HepG2 (cell line): Measurements from ENCODE around the gene NNAT. TPM values are rescaled to one million over a fixed set of nuclear protein-coding genes. Genes with fewer than 3 reads are reported as not detected.

ENCODE experiments used
- KAT2B ChIP-seq: fragments of 150-350 bp; IDR thresholded peaks from 2 replicates; pipeline ENCODE4 v1.6.1; 2014; ENCODE audit warnings: low read depth, low read length, borderline replicate concordance
- MED8 ChIP-seq: sonication (generic); formaldehyde crosslinking; IDR thresholded peaks from 2 replicates; pipeline ENCODE4 v1.8.1; 2023; ENCODE audit warnings: mild to moderate bottlenecking, missing genetic modification reagents; ENCODE audit not compliant: insufficient replicate concordance
- SP5 ChIP-seq: IDR thresholded peaks from 2 replicates; pipeline ENCODE4 v1.6.1; 2016; ENCODE audit warnings: low read depth, borderline replicate concordance
- THAP7 ChIP-seq: sonication (generic); formaldehyde crosslinking; IDR thresholded peaks from 2 replicates; pipeline ENCODE4 v1.8.1; 2023; ENCODE audit warnings: mild to moderate bottlenecking, missing genetic modification reagents
- ZMAT3 ChIP-seq: sonication (generic); formaldehyde crosslinking; conservative IDR thresholded peaks from 2 replicates; pipeline ENCODE4 v1.7.0; 2021; ENCODE audit warnings: missing genetic modification reagents
- ZMYM4 ChIP-seq: sonication (generic); formaldehyde crosslinking; IDR thresholded peaks from 2 replicates; pipeline ENCODE4 v1.8.1; 2023; ENCODE audit warnings: mild to moderate bottlenecking, missing genetic modification reagents
- ZNF30 ChIP-seq: sonication (generic); formaldehyde crosslinking; IDR thresholded peaks from 2 replicates; pipeline ENCODE4 v1.5.0; 2020; ENCODE audit warnings: mild to moderate bottlenecking, missing genetic modification reagents
- ZNF567 ChIP-seq: sonication (generic); formaldehyde crosslinking; IDR thresholded peaks from 2 replicates; pipeline ENCODE4 v1.8.1; 2023; ENCODE audit warnings: mild to moderate bottlenecking, missing genetic modification reagents, borderline replicate concordance
- ZSCAN29 ChIP-seq: sonication (generic); formaldehyde crosslinking; conservative IDR thresholded peaks from 2 replicates; pipeline ENCODE4 v1.4.0; 2020; ENCODE audit warnings: mild to moderate bottlenecking, missing genetic modification reagents
- polyA plus RNA-seq, 8 experiments: library from polyadenylated mRNA; depleted of rRNA in 3 of 8; stranded (reverse) in 7 of 8; unstranded in 1 of 8; fragments of >200 nt; fragmentation: Illumina TruSeq in 4 of 8; extraction: Trizol in 4 of 8; gene quantifications; 2 replicates each; pipeline versions ENCODE4 v1.2.1 to v1.2.3, GENCODE V29; 2011 to 2016; ENCODE audit warnings: low read depth in 4 of 8, missing spikeins in 1 of 8, mixed read lengths in 1 of 8; ENCODE audit not compliant: insufficient read depth in 1 of 8
- total RNA-seq, 5 experiments: library from RNA; depleted of rRNA; stranded (reverse); fragments of >200 nt; fragmentation: Illumina TruSeq; extraction: Trizol; gene quantifications; 2 replicates each; pipeline ENCODE4 v1.2.3, GENCODE V29; 2016; ENCODE audit warnings: low read depth in 1 of 5
- TF ChIP-seq, protein P1 (sequence below): sonication (generic); formaldehyde crosslinking; IDR thresholded peaks from 2 replicates; pipeline ENCODE4 v1.8.0; 2022; ENCODE audit warnings: mild to moderate bottlenecking, missing genetic modification reagents, moderate library complexity

The NNAT gene
- total and polyA plus RNA-seq, 2 of the 13 experiments (the other 11 are each of a cell fraction or from before 2014, with no cell fraction given) = not detected

DNA sequence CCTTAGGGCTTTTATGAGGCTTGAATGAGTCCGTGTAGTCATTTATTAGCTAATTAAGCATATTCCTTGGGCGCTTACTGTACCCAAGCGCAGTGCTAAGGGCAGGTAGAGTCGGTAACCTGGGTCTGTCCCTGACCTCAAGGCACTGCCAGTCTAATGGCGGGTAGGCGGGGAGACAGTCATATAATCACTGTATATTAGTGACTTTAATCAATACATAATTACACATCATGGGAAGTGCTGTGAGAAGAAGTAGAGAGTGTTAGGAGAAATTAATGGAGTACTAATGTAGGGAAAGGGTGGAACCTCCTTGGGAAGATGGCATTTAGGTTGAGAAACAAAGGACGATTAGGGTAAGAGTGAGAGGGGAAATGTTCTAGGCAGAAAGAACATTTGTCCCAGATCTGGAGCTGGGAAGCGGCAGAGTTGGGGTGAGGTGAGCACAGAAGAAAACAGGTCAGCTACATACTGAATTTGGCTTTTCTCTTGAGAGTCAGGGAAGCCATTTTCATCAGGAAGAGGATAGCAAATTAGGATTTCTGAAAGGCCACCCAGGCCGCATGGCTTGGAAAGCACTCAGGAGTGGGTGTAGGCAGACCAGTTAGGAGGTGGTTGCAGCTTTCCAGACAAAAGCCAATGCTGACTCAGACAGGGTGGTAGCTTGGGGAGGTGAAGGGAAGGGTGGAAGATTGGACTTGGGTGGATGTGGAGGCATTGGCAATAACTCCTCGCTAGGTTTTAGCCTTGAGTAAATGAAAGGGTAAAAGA is 7.6 kb downstream of the NNAT start (continued):
- TF ChIP-seq ZNF567 = no peak; the same call in 1 of the 2 replicates
- TF ChIP-seq ZMAT3 (CRISPR knock-in tag) = peak; percentile 9; the same call in 1 of the 2 replicates
- TF ChIP-seq ZNF30 (CRISPR knock-in tag) = peak; percentile 39; the same call in 1 of the 2 replicates
- TF ChIP-seq ZSCAN29 (CRISPR knock-in tag) = 0 out of 2 replicates have a peak, but pooled peaks have one; percentile 4
- TF ChIP-seq ZMYM4 (CRISPR knock-in tag) = peak; percentile 12; the same call in 1 of the 2 replicates
- TF ChIP-seq, protein P1, sequence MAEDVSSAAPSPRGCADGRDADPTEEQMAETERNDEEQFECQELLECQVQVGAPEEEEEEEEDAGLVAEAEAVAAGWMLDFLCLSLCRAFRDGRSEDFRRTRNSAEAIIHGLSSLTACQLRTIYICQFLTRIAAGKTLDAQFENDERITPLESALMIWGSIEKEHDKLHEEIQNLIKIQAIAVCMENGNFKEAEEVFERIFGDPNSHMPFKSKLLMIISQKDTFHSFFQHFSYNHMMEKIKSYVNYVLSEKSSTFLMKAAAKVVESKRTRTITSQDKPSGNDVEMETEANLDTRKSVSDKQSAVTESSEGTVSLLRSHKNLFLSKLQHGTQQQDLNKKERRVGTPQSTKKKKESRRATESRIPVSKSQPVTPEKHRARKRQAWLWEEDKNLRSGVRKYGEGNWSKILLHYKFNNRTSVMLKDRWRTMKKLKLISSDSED (CRISPR knock-in tag) = peak; percentile 89; the same call in 1 of the 2 replicates
- no peak for TF ChIP-seq KAT2B
- TF ChIP-seq SP5 = no peak
- peak; percentile 35 for TF ChIP-seq MED8 (CRISPR knock-in tag)
- TF ChIP-seq THAP7 (CRISPR knock-in tag) = no peak
